GM10248 (cell line): ENCODE data around the gene MSTN.

ENCODE experiments used
- CTCF ChIA-PET: fragments of 300-600 bp; sonication (Branson Sonifier 250); formaldehyde crosslinking; extraction: SDS; loops from one replicate; lab custom pipeline; 2021; ENCODE audit warnings: antibody characterized with exemption; lab: Yijun Ruan, JAX
- POLR2A ChIA-PET: fragments of 350-650 bp; sonication (Branson Sonifier 250); formaldehyde crosslinking; extraction: SDS; loops from one replicate; lab custom pipeline; 2020; ENCODE audit warnings: antibody characterized with exemption; lab: Yijun Ruan, JAX
- DNase-seq: peaks from one replicate; pipeline ENCODE4 v3.0.0; 2012; ENCODE audit errors: extremely low spot score
- TF ChIP-seq, protein P1 (sequence below): IDR thresholded peaks from 2 replicates; pipeline ENCODE4 v1.5.1; 2012; ENCODE audit warnings: mild to moderate bottlenecking, low read depth; ENCODE audit errors: extremely low read depth, missing control alignments, control extremely low read depth

MSTN gene

DNA sequence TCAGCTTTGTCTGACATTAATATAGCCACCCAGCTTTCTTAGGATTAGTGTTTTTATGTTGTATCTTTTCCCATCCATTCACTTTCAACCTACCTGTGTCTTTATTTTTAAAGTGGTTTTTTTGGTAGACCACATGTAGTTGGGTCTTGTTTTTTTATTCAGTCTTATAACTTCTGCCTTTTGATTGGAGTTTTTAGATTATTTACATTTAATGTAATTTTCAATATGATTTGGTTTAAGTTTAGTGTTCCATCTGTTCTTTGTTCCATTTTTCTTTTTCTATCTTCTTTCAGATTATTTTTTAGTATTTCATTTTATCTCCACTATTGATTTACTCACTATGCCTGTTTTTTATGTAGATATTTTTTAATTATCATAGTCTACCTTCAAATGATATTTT lies 13.1 kb upstream of the MSTN start:
- ChIA-PET CTCF (interaction anchor here (1.2 kb wide), 1 partner anchor 12 kb away, joined by 4 read pairs; no protein-coding TSS in a partner anchor), POLR2A (no interaction called here)

DNA sequence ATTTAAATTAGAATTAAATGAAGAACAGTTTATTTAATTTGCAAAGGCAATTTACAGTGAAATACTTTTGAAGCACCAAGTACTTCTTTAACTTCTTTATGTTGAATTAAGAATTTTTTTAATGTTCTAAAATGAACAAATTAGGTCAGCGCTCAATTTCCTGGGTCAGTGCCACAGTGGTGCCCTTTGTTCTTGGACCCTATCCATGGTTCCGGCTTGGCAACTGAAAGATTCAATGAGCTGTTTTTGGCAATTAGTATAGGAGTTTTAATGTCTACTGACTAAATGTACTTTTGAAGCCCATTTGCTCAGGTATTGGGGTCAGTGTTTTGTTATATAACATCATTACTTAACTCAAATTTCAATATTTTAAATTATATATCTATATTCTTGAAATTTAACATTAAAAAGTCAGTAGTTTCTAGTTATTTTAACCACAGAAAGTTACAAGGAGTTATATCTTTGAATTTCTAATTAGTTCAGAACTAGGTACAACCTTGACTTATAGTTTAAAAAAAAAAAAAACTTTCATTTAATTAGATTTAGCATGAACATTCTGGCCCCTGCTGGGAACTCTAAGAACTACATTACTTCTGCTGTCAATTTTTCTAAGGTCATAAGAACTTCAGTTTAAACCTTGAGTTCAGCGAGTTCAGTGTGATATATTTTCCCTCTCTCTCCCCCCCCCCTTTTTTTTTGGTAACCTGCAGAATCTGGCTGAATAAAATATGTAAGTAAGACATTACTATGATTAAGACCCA lies 7.6 kb upstream of the MSTN start:
- ChIA-PET POLR2A (no interaction called here), CTCF (interaction anchor here (0.6 to 3.2 kb wide), 11 partner anchors 11 to 623 kb away, joined by 3 to 25 read pairs (median 4); no protein-coding TSS in a partner anchor)
- DNase-seq = peak; percentile 24
- TF ChIP-seq, protein P1, sequence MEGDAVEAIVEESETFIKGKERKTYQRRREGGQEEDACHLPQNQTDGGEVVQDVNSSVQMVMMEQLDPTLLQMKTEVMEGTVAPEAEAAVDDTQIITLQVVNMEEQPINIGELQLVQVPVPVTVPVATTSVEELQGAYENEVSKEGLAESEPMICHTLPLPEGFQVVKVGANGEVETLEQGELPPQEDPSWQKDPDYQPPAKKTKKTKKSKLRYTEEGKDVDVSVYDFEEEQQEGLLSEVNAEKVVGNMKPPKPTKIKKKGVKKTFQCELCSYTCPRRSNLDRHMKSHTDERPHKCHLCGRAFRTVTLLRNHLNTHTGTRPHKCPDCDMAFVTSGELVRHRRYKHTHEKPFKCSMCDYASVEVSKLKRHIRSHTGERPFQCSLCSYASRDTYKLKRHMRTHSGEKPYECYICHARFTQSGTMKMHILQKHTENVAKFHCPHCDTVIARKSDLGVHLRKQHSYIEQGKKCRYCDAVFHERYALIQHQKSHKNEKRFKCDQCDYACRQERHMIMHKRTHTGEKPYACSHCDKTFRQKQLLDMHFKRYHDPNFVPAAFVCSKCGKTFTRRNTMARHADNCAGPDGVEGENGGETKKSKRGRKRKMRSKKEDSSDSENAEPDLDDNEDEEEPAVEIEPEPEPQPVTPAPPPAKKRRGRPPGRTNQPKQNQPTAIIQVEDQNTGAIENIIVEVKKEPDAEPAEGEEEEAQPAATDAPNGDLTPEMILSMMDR = peak; percentile 67

More for the DNA sequence above, 13.1 kb upstream of the MSTN start:
- no peak for DNase-seq
- TF ChIP-seq, protein P1 = no peak

DNA sequence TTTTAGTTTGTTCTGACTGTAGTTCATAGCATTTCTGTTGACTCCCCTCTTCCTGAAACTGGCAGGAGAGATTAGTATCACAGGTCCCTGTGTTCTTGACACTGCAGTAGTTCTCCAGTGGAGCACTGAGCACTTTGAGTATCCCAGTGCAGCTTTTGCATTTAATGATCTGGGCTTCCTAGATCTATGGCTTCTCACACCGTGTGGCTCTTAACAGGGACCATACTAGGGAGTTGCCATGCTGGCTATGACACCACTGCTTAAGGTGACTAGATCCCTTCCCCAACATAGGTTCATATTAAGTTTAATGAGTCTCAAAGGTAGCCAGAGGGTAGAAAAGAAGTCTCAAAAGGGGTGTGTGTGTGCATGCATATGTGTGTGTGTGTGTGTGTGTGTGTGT lies 6.2 kb upstream of the MSTN start:
- TF ChIP-seq, protein P1 = no peak
- no peak for DNase-seq
- POLR2A ChIA-PET = no interaction called here
- CTCF ChIA-PET = interaction anchor here (0.9 to 1.7 kb wide), 5 partner anchors 13 to 397 kb away, joined by 3 to 4 read pairs (median 3); no protein-coding TSS in a partner anchor

DNA sequence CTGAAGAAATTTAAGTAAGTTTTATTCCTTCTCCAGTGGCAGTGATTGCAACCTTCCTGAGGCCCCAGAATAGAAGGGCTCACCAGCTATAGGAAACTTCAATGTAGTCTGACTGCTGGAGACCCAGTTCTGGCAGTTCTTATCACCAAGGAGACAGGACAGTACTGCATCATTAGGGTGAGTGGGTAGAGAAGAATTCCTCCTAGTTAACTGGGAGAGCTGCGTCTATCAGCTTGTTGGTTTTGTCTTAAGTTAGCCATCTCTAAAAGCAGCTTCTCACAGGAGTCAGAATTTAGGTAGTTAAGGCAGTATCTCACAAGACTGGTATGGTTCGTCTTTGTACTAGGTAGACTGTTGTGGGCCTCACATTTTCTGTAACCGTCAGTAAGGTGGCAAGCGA lies 3.3 kb upstream of the MSTN start:
- DNase-seq = no peak
- POLR2A ChIA-PET = no interaction called here
- TF ChIP-seq, protein P1 = no peak
- CTCF ChIA-PET = interaction anchor here (0.6 to 1.3 kb wide), 4 partner anchors 8 to 268 kb away, joined by 3 to 4 read pairs (median 3); no protein-coding TSS in a partner anchor

DNA sequence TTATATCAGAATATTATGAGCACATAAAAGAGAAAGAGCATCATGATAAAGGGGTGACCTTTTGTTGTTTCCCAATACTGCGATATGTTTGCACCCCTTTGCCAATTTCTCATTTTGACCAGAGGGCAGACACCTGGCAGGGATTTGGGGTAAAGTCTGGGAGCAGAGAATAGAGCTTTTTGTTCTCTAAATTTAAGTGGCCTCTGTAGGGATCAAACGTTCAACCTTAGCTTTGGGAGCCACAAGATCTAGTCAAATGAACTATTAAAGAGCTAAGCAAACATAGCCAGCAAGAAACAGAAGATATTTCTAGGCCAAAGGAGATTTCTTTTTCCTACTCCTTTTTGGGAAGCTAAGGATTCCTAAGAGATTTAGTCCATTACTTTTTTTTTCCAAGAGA lies 1.1 kb upstream of the MSTN start:
- DNase-seq = no peak
- POLR2A ChIA-PET = no interaction called here
- CTCF ChIA-PET = interaction anchor here (0.7 to 1.7 kb wide), 2 partner anchors 11 to 36 kb away, joined by 4 read pairs; no protein-coding TSS in a partner anchor
- TF ChIP-seq, protein P1 = no peak

DNA sequence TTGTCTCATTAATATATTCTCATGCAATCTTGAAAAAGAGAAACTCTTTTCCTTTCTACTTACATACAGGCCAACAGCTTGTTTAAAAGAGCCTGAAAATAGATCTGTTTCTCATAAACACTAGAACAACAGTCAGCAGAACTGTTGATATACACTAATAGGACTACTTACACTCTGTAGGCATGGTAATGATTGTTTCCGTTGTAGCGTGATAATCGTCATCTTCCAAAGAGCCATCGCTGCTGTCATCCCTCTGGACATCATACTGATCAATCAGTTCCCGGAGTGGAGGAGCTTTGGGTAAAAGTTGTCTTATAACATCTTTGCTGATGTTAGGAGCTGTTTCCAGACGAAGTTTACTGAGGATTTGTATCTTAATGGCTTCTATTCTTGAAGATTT lies 476 bp downstream of the MSTN start:
- CTCF ChIA-PET = interaction anchor here (1.7 kb wide), 1 partner anchor 34 kb away, joined by 4 read pairs; no protein-coding TSS in a partner anchor
- no peak for DNase-seq
- TF ChIP-seq, protein P1 = no peak
- POLR2A ChIA-PET = no interaction called here
